ENCODE results near the gene PRXL2C. TPM values are rescaled to one million over a fixed set of nuclear protein-coding genes. Genes with fewer than 3 reads are reported as not detected.

Gene PRXL2C
- total and polyA plus RNA-seq, 9 of the 15 experiments (the other 6 are each of a cell fraction or from before 2014, with no cell fraction given): 3.6 to 15.3 (median 10.6) TPM

DNA sequence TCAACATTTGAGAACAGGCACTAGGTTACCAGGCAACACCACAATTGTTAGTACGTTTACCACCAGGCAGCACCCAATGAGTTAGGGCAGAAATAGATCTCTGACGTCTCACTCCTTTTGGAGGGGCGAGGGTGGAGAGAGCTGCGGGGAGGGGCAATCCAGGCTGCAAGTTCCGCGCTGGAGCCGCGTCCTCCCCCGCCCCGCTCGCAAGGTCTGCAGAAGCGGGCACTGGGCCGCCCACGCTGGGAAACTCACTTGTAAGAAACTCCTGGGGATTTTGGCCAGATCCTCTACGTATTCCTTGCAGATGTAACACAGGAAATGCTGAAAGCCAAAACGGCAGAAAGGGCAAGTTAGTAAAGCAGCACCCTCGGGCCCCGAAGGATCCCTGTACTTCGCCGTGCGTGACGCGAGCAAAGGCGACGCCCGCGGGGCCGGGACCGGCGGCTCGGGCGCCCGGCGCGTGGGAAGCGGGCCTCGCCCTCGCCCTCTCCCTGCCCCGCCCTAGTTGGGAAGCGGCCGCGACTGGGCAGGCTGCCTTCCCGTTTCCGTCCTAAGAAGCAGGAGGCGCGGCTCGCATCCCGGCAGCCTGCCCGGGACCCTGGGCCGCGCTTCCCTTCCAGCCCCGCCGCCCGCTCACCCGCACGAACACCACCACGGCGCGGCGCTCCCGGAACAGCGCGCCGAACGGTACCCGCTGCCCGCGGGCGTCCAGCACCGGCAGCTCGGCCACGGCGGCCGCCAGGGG lies 493 bp downstream of the PRXL2C start (continued):
- TF ChIP-seq, protein P1, sequence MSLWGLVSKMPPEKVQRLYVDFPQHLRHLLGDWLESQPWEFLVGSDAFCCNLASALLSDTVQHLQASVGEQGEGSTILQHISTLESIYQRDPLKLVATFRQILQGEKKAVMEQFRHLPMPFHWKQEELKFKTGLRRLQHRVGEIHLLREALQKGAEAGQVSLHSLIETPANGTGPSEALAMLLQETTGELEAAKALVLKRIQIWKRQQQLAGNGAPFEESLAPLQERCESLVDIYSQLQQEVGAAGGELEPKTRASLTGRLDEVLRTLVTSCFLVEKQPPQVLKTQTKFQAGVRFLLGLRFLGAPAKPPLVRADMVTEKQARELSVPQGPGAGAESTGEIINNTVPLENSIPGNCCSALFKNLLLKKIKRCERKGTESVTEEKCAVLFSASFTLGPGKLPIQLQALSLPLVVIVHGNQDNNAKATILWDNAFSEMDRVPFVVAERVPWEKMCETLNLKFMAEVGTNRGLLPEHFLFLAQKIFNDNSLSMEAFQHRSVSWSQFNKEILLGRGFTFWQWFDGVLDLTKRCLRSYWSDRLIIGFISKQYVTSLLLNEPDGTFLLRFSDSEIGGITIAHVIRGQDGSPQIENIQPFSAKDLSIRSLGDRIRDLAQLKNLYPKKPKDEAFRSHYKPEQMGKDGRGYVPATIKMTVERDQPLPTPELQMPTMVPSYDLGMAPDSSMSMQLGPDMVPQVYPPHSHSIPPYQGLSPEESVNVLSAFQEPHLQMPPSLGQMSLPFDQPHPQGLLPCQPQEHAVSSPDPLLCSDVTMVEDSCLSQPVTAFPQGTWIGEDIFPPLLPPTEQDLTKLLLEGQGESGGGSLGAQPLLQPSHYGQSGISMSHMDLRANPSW (CRISPR knock-in tag; IDR thresholded peaks at IDR 0.05): no peak
- TF ChIP-seq NCOA4 (IDR thresholded peaks at IDR 0.05; ENCODE audit: partially characterized antibody): no peak
- TF ChIP-seq BDP1 (IDR thresholded peaks at IDR 0.05; ENCODE audit: insufficient read depth, insufficient read length): no peak
- peak; percentile 87 for TF ChIP-seq CREM (IDR thresholded peaks at IDR 0.05; ENCODE audit: low read depth)
- peak in 1 of 2 experiments; percentile 43; a peak in 1 of 4 replicates for TF ChIP-seq SIN3A (IDR thresholded peaks at IDR 0.05; ENCODE audit: borderline replicate concordance in 2 of 2, control insufficient read depth in 1 of 2, low read depth in 2 of 2, low read length in 2 of 2)
- peak; percentile 86; the same call in 1 of the 2 replicates for TF ChIP-seq PHF8 (IDR thresholded peaks at IDR 0.05; ENCODE audit: borderline replicate concordance, low read length)
- TF ChIP-seq, protein P2, sequence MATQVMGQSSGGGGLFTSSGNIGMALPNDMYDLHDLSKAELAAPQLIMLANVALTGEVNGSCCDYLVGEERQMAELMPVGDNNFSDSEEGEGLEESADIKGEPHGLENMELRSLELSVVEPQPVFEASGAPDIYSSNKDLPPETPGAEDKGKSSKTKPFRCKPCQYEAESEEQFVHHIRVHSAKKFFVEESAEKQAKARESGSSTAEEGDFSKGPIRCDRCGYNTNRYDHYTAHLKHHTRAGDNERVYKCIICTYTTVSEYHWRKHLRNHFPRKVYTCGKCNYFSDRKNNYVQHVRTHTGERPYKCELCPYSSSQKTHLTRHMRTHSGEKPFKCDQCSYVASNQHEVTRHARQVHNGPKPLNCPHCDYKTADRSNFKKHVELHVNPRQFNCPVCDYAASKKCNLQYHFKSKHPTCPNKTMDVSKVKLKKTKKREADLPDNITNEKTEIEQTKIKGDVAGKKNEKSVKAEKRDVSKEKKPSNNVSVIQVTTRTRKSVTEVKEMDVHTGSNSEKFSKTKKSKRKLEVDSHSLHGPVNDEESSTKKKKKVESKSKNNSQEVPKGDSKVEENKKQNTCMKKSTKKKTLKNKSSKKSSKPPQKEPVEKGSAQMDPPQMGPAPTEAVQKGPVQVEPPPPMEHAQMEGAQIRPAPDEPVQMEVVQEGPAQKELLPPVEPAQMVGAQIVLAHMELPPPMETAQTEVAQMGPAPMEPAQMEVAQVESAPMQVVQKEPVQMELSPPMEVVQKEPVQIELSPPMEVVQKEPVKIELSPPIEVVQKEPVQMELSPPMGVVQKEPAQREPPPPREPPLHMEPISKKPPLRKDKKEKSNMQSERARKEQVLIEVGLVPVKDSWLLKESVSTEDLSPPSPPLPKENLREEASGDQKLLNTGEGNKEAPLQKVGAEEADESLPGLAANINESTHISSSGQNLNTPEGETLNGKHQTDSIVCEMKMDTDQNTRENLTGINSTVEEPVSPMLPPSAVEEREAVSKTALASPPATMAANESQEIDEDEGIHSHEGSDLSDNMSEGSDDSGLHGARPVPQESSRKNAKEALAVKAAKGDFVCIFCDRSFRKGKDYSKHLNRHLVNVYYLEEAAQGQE (IDR thresholded peaks at IDR 0.05; ENCODE audit: borderline replicate concordance): peak; percentile 21; the same call in 1 of the 2 replicates
- TF ChIP-seq, protein P2 (CRISPR knock-in tag; IDR thresholded peaks at IDR 0.05; ENCODE audit: low read depth): 0 out of 2 replicates have a peak, but pooled peaks have one; percentile 25
- TF ChIP-seq JUND (IDR thresholded peaks at IDR 0.05; ENCODE audit: borderline replicate concordance, low read depth, low read length): no peak
- no peak for TF ChIP-seq JUND (tag; IDR thresholded peaks at IDR 0.05; ENCODE audit: borderline replicate concordance, low read depth, low read length)
- peak; percentile 88; the same call in 1 of the 2 replicates for TF ChIP-seq NR1H2 (CRISPR knock-in tag; IDR thresholded peaks at IDR 0.05)
- peak; percentile 70; the same call in 1 of the 2 replicates for TF ChIP-seq HNRNPL (IDR thresholded peaks at IDR 0.05; ENCODE audit: low read depth, low read length)
- peak; percentile 34; the same call in 1 of the 2 replicates for TF ChIP-seq MXI1 (IDR thresholded peaks at IDR 0.05; ENCODE audit: low read depth, low read length)
- no peak for TF ChIP-seq TAF9B (IDR thresholded peaks at IDR 0.05; ENCODE audit: partially characterized antibody)
- TF ChIP-seq ZNF263 (CRISPR knock-in tag; IDR thresholded peaks at IDR 0.05; ENCODE audit: borderline replicate concordance): no peak
- TF ChIP-seq MTA3 (IDR thresholded peaks at IDR 0.05; ENCODE audit: borderline replicate concordance): peak; percentile 71; the same call in 1 of the 2 replicates
